ENCODE results near the gene MAG.
"Not testable (repeated sequence)": the region's sequence is repeated elsewhere in the genome, so short reads cannot be mapped to it uniquely, and the experiment has no call there.

MAG gene

DNA sequence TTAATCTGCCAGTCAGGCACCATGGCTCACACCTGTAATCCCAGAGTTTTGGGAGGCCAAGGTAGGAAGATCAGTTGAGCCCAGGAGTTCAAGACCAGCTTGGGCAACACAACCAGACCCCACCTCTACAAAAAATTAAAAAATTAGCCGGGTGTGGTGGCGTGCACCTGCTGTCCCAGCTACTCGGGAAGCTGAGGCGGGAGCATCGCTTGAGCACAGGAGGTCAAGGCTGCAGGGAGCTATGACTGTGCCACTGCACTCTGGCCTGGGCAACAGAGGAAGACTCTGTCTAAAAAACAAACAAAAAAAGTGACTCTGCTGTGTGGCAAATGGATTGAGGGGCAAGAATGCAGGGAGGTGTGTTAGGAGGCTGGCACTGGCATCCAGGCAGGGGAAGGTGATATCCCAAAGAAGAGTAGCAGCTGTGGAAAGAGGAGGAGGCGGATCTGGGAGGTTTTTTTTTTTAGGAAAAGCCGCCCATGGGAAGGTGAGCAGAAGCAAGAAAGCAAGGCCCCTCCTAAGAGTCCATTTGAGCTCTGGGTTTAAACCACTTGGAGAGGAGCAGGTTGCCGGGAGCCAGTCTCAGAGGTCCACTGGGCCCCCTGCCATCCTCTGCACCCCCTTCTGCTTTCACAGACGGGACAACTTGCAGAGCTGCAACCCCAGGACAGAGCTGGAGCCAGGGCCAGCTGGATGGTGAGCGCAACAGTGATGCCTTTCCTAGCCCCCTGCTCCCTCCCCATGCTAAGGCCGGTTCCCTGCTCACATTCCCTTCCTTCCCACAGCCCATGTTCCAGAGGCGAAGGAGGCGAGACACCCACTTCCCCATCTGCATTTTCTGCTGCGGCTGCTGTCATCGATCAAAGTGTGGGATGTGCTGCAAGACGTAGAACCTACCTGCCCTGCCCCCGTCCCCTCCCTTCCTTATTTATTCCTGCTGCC, 7.5 kb upstream of the MAG start:
- no peak for DNase-seq

- DNase-seq, result no peak
Measured at GRCh38 chr19:35285095-35285449, 6.9 kb upstream of the MAG start.

DNA sequence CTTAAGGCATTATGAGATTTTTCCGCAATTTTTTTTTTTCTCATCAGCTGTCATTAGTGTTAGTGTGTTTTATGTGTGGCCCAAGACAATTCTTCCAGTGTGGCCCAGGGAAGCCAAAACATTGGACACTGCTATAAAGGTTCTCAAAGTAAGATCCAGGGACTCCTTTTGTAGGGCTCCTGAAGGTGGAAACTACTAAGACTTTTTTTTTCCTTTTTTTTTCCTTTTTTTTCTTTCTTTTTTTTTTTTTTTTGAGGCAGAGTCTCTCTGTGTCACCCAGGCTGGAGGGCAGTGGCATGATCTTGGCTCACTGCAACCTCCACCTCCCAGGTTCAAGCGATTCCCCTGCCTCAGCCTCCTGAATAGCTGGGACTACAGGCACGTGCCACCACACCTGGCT, 6.5 kb upstream of the MAG start:
- not testable (repeated sequence) for DNase-seq

- not testable (repeated sequence) for DNase-seq
Measured at GRCh38 chr19:35286101-35286500, 5.9 kb upstream of the MAG start.

DNA sequence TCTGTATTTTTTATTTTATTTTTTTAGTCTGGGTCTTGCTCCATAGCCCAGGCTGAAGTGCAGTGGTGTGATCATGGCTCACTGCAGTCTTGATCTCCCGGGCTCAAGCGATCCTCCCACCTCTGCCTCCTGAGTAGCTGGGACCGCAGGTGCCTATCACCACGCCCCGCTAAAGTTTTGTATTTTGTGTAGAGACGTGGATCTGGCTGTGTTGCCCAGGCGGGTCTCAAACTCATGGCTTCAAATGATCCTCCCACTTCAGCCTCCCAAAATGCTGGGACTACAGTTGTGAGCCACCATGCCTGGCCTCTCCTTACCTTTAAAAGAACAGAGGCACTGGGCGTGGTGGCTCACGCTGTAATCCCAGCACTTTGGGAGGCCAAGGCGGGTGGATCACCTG, 4.2 kb upstream of the MAG start:
- DNase-seq, result no peak

GRCh38 chr19:35288331-35288730, 3.6 kb upstream of the MAG start:
- no peak for DNase-seq

DNA sequence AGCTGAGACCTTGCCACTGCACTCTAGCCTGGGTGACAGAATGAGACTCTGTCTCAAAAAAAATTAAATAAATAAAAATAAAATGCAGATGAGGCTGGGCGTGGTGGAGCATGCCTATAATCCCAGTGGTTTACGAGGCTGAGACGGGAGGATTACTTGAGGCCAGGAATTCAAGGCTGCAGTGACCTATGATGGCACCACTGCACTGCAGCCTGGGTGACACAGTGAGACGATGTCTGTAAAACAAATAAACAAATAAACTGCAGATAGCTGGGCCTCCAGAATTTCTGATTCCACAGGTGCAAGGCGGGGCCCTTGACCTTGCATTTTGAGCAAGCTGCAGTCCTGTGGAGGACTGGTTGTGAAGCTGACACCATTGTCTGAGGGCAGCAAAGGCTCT, 3.1 kb upstream of the MAG start:
- no peak for DNase-seq

DNA sequence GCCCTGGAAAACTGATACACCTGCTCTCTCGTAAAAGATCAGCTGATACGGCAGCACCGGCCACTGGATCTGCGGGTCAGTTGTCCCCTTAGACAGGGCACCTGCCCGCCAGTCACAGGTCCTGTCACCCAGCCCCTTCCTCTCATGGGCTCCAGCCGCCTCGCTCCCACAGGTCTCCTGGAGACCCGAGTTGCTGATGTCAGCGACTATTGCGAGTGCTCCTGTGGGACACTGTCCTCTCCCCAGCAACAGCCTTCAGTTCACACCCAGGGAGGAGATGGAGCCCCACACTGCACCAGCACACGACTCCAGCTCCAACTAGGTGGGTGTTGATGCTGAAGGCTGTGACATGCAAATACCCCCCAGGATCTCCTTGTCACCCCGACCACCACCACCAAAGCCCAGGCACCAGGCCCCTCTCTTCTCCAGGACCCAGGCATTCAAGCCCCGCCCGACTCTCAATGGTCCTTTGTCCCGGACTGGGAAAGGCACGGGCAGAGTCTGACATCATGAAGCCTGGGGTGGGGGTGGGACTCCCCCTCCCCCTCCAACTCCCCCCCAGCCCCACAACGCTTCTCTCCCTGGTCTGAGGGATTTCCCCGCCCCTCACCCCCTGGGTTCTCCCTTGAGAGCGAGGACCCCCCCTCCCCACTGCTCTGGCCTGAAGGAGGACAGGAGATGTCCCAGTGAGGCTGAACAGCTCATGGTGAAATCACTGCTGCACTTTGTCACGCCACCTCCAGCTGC, 1.4 kb upstream of the MAG start:
- no peak for DNase-seq

DNA sequence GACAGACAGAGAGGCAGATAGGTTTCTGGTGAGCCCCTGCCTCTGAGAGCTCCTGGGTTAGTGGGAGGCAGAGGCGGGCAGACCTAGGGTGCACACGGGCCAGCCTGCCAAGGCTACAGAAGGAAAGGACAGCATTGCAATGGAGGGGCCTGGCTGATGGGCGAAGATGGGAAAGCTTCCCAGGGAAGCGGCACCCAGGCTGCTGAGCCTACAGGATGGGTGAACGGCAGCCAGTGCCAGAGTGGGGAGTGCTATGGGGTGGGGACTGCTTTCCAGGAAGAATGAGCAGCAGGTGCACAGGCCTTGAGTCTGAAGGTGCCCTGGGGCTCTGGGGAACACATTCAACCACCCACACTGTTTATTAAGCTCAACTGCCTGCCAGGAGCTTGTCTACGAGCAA, 702 bp upstream of the MAG start:
- DNase-seq, result no peak

- no peak for DNase-seq
Measured at GRCh38 chr19:35292421-35293362, 731 bp downstream of the MAG start.

DNA sequence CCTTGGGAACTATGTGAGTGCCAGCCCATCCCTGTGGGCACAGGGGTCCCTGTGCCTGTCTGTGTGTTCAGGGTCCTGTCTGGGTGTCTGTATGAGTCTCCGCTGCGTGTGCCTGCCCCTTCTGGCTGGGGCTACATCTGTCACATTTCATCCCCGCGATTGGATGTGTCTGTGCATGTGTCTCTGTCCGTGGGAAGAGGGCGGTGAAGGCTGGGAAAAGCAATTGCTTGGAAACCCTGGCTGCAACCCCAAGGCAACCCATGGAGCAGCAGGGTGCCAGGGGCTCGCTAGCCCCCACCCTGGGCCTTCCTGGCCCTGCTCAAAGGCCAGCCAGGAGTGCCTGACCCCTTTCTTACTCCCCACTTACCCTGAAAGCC, 1.4 kb downstream of the MAG start:
- no peak for DNase-seq

DNA sequence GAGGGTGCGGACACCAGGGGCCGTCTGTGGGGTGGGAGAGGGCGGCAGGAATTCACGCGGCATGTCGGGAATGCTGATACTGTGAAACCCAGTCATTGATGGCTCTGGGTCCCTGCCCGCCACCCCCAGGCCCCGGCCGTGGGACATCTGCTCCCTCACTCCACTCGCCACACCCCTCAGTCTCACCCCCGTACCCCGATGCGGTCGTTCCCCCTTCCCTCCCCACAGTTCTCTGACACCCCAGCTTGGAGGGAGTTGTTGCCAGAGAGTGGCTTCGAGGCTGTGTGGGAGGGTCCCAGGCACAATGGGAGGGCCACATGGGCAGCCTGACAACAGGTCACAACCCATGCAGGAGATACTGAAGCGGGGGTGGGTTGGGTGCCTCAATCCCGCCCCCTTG, 1.8 kb downstream of the MAG start:
- DNase-seq, result no peak

- no peak for DNase-seq
Measured at GRCh38 chr19:35294328-35294727, 2.4 kb downstream of the MAG start.

DNA sequence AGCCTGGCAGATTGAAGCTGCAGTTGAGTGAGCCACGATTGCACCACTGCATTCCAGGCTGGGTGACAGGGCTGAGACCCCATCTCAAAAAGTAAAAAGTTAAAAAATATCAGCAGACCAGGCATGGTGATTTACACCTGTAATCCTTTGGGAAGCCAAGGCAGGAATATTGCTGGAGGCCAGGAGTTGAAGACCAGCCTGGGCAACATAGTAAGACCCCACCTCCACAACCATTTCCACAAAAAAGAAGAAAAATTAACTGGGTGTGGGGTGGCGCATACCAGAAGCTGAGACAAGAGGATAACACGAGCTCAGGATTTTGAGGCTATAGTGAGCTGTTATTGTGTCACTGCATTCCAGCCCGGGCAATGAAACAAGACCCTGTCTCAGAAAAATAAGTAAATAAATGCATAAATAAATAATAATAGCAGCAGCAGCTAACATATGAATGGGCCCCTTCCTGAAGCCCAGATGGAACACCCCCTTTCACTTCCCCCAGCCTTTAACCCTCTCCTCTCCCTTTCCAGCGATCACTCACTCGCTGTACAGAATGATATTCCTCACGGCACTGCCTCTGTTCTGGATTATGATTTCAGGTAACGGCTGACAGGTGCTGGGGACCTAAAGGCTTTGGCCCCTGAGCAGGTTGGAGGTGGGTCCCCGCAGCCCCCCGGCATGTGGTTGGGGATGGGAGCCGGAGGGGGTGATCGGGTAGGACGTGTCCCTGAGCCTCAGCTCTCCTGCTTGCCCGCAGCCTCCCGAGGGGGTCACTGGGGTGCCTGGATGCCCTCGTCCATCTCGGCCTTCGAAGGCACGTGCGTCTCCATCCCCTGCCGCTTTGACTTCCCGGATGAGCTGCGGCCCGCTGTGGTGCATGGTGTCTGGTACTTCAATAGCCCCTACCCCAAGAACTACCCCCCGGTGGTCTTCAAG, 3.2 kb downstream of the MAG start:
- DNase-seq, result no peak

DNA sequence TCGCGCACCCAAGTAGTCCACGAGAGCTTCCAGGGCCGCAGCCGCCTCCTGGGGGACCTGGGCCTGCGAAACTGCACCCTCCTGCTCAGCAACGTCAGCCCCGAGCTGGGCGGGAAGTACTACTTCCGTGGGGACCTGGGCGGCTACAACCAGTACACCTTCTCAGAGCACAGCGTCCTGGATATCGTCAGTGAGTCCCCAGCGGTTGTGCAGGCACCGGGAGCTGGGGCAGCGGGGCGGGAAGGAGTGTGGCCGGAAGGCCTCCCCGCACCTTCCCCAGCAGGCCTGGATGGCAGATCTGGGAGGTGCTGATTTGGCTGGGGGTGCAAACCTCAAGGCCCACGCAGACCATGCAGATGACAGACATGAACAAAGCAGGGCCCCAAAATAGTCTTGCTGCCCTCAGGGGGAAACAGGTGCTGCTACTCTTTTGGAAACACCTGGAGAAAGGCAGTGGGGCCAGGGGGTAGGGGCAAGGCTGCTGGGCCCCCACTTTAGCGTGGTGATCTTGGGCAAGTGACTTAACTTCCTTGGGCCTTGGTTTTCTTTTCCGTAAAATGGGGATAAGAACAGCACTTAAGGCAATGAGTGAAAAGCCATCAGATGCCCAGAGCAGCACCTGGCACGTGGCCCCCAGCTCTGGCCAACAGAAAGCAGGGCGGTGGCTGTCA, 4.0 kb downstream of the MAG start:
- no peak for DNase-seq

- DNase-seq, result no peak
Measured at GRCh38 chr19:35296644-35297514, 4.9 kb downstream of the MAG start.

DNA sequence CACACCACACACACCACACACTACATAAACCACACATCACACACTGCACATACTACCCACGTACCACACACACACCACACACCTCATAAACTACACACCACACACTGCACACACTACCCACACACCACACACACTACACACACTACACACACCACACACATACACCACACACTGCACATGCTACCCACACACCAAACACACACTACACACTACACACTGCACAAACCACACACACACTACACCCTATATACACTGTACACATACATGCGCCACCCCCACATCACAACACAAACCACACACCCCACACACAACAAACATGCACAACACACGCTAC, 5.5 kb downstream of the MAG start:
- DNase-seq, result no peak

GRCh38 chr19:35297922-35298321, 6.0 kb downstream of the MAG start:
- no peak for DNase-seq

GRCh38 chr19:35298561-35298972, 6.6 kb downstream of the MAG start:
- no peak for DNase-seq

DNA sequence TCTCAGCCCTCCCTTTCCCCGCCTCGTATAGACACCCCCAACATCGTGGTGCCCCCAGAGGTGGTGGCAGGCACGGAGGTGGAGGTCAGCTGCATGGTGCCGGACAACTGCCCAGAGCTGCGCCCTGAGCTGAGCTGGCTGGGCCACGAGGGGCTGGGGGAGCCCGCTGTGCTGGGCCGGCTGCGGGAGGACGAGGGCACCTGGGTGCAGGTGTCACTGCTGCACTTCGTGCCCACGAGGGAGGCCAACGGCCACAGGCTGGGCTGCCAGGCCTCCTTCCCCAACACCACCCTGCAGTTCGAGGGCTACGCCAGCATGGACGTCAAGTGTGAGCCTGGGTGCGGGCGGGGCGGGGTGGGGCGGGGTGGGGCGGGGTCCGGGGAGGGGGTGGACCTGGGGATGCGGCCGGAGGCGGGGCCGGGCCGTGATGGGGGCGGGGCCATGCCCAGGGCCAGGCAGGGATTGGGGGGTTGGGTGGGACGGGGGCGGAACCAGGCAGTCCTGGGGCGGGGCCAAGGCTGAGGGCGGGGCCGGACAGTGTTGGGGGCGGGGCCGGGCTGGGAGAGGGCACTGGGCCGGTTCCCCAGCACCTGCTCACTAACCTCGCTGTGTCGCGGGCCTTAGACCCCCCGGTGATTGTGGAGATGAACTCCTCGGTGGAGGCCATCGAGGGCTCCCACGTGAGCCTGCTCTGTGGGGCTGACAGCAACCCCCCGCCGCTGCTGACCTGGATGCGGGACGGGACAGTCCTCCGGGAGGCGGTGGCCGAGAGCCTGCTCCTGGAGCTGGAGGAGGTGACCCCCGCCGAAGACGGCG, 7.8 kb downstream of the MAG start:
- no peak for DNase-seq

All from right forelimb (tissue), 1 donor.